Kidney (tissue), 14 donors: Measurements from ENCODE around the gene PPIG. TPM values are rescaled to one million over a fixed set of nuclear protein-coding genes. Genes with fewer than 3 reads are reported as not detected.
"Not testable (repeated sequence)": the region's sequence is repeated elsewhere in the genome, so short reads cannot be mapped to it uniquely, and the experiment has no call there.

Source experiments
- DNase-seq, 5 donors: peaks; one replicate each; pipeline ENCODE4 v3.0.0-alpha.2; 2013 to 2020
- FAIRE-seq: peaks from 2 replicates; lab custom pipeline; 2012; peaks lifted over from hg19 to GRCh38; lab: Jason Lieb, UNC
- H3K27ac ChIP-seq, 2 donors: one replicate each; pipeline ENCODE4 v1.7.0; 2013; ENCODE audit warnings: low read depth in 2 of 2, low read length in 2 of 2, inconsistent platforms in 1 of 2
- H3K27me3 ChIP-seq: one replicate; pipeline ENCODE4 v1.7.1; 2013; ENCODE audit warnings: low read length, inconsistent platforms; ENCODE audit not compliant: control insufficient read depth, insufficient read depth
- H3K36me3 ChIP-seq, 3 donors: one replicate each; pipeline versions ENCODE4 v1.7.0 to v1.7.1; 2013; ENCODE audit warnings: low read length in 3 of 3, control low read depth in 1 of 3, inconsistent platforms in 1 of 3; ENCODE audit not compliant: insufficient read depth in 3 of 3, control insufficient read depth in 2 of 3
- H3K4me1 ChIP-seq, 3 donors: one replicate each; pipeline versions ENCODE4 v1.7.0 to v1.7.1; 2013; ENCODE audit warnings: low read length in 3 of 3, inconsistent platforms in 1 of 3, low read depth in 1 of 3; ENCODE audit not compliant: control insufficient read depth in 2 of 3, insufficient read depth in 2 of 3
- H3K4me3 ChIP-seq, 3 donors: one replicate each; pipeline versions ENCODE4 v1.7.0 to v1.8.1; 2013; ENCODE audit warnings: low read length in 3 of 3, control low read depth in 1 of 3, inconsistent platforms in 1 of 3
- H3K9ac ChIP-seq, 3 donors: one replicate each; pipeline versions ENCODE4 v1.7.0 to v1.7.1; 2013; ENCODE audit warnings: low read length in 3 of 3, control low read depth in 1 of 3, inconsistent platforms in 1 of 3
- H3K9me3 ChIP-seq, 3 donors: one replicate each; pipeline versions ENCODE4 v1.7.0 to v1.7.1; 2013; ENCODE audit warnings: low read length in 3 of 3, control low read depth in 1 of 3, inconsistent platforms in 1 of 3; ENCODE audit not compliant: control insufficient read depth in 2 of 3, insufficient read depth in 1 of 3
- intact Hi-C: fragments of 100-400 bp; cut with DNase I; formaldehyde crosslinking; loops from one replicate; pipeline ENCODE4 v1.11.1; 2022
- polyA plus RNA-seq: library from polyadenylated mRNA; stranded (reverse); fragments of 350-450 nt; fragmentation: Illumina TruSeq; extraction: RNeasy Lipid Tissue Mini Kit (QIAGEN cat#74804); gene quantifications from one replicate; pipeline ENCODE4 v1.2.3, GENCODE V29; 2014; ENCODE audit warnings: low read depth, low replicate concordance; ENCODE audit not compliant: insufficient read depth
- total RNA-seq: library from RNA; stranded (reverse); fragmentation: NEBNext Ultra II Directional; extraction: Animal tissue kit (Norgen Biotek cat#: 25700); gene quantifications from one replicate; pipeline ENCODE4 v1.2.1, GENCODE V29; 2021
- TF ChIP-seq, protein P1 (sequence below): IDR thresholded peaks from 3 replicates; pipeline ENCODE4 v1.5.1; 2012; ENCODE audit warnings: mild to moderate bottlenecking, moderate library complexity, borderline replicate concordance; ENCODE audit not compliant: insufficient read depth; ENCODE audit errors: extremely low read depth
- donor health status: control.
- donor health status: control.
- donor health status: control.
- donor health status: control.
- donor health status: control.
- donor health status: DM: yes; HTN: yes; CAD: no.
- donor health status: Normal renal cell carcinoma (clear cell type).

PPIG gene
- total and polyA plus RNA-seq, 2 donors from 2014 or later, result 22.8 to 52.7 TPM

DNA sequence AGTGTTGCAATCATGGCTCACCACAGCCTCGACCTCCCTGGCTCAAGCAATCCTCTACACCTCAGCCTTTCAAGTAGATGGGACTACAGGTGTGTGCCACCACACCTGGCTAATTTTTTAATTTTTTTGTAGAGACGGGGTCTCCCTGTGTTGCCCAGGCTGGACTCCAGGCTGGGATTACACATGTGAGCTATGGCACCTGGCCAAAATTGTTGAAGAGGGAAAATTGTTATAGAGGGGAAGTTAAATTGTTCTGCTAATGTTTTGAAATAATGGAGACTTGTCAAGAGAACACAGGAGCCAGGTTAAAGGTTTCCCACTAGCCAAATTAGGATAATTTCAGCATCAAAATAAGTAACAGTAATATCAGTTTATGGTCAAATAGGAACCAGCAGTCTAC lies 25.1 kb downstream of the PPIG start:
- Histone ChIP-seq H3K4me1 (no peaks in the 10 kb centered on the region), H3K27ac (no peak overlapping the region), H3K4me3 (no peak overlapping the region), H3K9ac (no peak overlapping the region), H3K9me3 (no peaks in the 10 kb centered on the region), H3K36me3 (peaks cover 6 to 10% (median 7%) of the 10 kb centered on the region in 3 donors), H3K27me3 (no peaks in the 10 kb centered on the region)
- no peak for DNase-seq
- no peak for FAIRE-seq
- intact Hi-C loops, result no loop called here
- TF ChIP-seq, protein P1, sequence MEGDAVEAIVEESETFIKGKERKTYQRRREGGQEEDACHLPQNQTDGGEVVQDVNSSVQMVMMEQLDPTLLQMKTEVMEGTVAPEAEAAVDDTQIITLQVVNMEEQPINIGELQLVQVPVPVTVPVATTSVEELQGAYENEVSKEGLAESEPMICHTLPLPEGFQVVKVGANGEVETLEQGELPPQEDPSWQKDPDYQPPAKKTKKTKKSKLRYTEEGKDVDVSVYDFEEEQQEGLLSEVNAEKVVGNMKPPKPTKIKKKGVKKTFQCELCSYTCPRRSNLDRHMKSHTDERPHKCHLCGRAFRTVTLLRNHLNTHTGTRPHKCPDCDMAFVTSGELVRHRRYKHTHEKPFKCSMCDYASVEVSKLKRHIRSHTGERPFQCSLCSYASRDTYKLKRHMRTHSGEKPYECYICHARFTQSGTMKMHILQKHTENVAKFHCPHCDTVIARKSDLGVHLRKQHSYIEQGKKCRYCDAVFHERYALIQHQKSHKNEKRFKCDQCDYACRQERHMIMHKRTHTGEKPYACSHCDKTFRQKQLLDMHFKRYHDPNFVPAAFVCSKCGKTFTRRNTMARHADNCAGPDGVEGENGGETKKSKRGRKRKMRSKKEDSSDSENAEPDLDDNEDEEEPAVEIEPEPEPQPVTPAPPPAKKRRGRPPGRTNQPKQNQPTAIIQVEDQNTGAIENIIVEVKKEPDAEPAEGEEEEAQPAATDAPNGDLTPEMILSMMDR, result no peak

DNA sequence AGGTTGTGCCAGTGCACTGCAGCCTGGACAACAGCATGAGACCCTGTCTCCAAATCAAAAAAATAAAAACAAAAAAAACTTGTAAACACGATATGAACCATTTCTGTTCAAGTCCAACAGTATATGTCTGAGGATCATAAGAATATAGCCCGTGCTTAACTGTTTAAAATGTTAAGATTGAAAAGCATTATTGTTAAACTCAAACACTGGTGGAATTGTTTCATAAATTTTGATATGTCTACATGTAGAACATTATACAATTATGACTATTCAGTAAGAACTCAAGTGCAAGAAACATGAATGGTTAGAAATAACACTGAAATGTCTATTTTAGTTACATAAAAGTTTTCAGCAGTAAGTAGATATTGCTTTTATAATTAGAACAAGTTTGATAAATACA lies 29.7 kb downstream of the PPIG start:
- Histone ChIP-seq H3K4me1 (no peaks in the 10 kb centered on the region), H3K36me3 (peaks cover 10 to 22% (median 12%) of the 10 kb centered on the region in 3 donors), H3K9me3 (peaks cover 0 to 2% (median 0%) of the 10 kb centered on the region in 3 donors), H3K4me3 (no peak overlapping the region), H3K27me3 (no peaks in the 10 kb centered on the region), H3K27ac (no peak overlapping the region), H3K9ac (no peak overlapping the region)
- no peak for DNase-seq
- intact Hi-C loops, result no loop called here
- no peak for FAIRE-seq
- TF ChIP-seq, protein P1, result no peak

DNA sequence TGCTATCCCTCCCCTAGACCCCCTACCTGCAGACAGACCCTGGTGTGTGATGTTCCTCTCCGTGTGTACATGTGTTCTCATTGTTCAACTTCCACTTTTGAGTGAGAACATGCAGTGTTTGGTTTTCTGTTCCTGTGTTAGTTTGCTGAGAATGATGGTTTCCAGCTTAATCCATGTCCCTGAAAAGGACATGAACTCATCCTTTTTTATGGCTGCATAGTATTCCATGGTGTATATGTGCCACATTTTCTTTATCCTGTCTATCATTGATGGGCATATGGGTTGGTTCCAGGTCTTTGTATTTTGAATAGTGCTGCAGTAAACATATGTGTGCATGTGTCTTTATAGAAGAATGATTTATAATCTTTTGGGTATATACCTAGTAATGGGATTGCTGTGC lies 31.8 kb downstream of the PPIG start:
- FAIRE-seq, H3K4me1 ChIP-seq, H3K9me3 ChIP-seq, H3K4me3 ChIP-seq, intact Hi-C loops, H3K27me3 ChIP-seq, DNase-seq, H3K27ac ChIP-seq, H3K9ac ChIP-seq: not testable (repeated sequence)
- H3K36me3 ChIP-seq, result peaks cover 10 to 16% (median 10%) of the 10 kb centered on the region in 3 donors

DNA sequence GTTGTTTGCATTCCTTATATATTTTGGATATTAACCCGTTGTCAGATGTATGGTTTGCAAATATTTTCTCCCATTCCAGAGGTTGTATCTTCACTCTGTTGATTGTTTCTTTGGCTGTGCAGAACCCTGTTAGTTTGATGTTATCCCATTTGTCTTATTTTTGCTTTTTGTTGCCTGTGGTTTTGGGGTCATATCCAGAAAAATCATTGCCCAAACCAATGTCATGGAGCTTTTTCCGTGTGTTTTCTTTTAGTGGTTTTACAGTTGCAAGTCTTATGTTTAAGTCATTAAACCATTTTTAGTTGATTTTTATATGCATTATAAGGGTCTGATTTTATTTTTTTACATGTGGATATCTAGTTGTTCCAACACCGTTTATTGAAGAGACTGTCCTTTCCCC lies 35.8 kb downstream of the PPIG start:
- H3K4me3 ChIP-seq, result no peak overlapping the region
- intact Hi-C loops, result no loop called here
- DNase-seq (no peak), FAIRE-seq (no peak)
- H3K27ac ChIP-seq, result no peak overlapping the region
- H3K4me1 ChIP-seq, result no peaks in the 10 kb centered on the region
- H3K36me3 ChIP-seq, result peaks cover 8 to 11% (median 11%) of the 10 kb centered on the region in 3 donors
- no peak overlapping the region for H3K9ac ChIP-seq
- TF ChIP-seq, protein P1, result no peak
- no peaks in the 10 kb centered on the region for H3K27me3 ChIP-seq
- peaks cover 0 to 2% (median 0%) of the 10 kb centered on the region in 3 donors for H3K9me3 ChIP-seq
